Medulla oblongata (tissue), 1 donor: ENCODE data around the gene MLPH.
A peak's percentile ranks its signal among the peaks of the same experiment; 100 is the strongest.

Experiments
- DNase-seq: peaks from one replicate; pipeline ENCODE4 v3.0.0-alpha.2; 2015; ENCODE audit errors: extremely low spot score

MLPH gene

DNA sequence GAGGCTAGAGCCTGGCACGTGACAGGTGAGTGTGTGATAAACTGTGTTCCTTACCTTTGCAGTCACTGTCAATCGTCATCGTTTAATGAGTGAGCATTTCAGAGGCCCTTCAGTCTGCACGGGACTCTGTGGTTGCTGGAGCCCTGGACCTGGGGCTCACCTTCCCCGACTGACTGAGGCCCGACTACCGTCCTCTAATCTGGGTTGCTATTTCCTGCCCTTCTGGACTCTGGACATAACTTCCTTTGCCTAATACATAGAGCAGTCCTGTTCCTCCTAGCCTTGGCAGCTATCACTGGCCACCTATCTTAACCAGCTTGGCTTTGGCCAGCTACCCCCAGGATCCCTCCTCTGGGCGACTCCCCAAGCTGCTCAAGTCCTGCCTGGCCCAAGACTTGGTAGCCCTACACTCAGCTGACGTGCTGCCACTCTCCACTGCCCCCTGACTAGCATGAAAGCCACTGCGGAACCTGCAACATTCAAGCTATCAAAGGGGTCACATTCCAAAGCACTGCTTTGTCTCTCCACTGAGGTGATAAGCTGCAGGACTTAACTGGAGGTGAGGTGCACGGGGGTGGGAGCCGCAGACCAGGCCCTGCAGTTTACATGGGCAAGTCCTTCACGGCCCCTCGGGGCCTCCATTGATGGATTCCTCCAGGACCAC lies 114.5 kb downstream of the MLPH start:
- DNase-seq: no peak

DNA sequence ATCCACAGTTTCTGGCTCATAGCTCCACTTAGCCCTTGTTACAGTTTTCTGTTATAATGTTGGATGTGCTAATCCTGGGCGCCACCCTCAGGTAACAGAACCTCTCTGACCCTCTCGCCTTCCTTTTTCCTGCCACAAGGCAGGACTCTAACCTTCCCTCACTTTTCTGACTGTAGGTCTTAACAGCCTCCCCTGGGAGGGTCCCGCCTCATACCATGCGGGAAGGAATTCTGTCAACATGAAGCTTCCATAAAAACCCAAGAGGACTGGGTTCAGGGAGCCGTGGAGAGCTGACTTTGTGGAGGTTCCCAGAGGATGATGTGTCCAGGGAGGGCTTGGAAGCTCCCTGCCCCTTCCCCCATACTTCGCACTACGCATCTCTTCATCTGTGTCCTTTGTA lies 115.4 kb downstream of the MLPH start:
- DNase-seq: no peak

DNA sequence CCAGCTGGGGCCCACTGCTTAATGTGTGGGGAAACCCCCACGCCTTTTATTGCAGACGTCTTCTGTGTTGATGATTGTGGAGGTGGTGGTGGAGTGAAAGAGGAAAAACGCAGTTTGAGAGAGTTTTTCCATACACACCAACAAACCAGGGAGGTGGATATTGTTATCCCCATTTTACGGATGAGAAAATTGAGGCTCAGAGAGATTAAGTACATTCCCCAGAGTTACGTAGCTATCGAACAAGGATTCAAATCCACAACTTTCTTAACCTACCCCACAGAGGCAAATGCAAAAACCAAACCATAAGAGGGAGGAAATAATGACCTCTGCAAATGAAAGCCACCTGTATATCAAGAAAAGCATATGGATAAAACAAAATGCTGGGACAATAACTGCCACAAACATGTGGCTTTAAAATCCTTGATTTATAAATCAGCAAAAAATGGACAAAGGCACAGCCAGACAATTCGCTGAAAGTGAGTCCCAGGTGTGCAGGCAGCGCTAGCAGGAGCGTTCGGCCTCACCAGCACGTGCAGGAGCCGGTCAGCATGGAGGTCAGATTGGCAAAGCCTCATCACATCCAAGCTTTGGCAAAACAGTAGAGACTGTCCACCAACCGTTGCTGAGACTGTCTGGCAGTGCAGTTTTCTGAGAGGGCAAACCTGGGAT lies 116.1 kb downstream of the MLPH start:
- no peak for DNase-seq

DNA sequence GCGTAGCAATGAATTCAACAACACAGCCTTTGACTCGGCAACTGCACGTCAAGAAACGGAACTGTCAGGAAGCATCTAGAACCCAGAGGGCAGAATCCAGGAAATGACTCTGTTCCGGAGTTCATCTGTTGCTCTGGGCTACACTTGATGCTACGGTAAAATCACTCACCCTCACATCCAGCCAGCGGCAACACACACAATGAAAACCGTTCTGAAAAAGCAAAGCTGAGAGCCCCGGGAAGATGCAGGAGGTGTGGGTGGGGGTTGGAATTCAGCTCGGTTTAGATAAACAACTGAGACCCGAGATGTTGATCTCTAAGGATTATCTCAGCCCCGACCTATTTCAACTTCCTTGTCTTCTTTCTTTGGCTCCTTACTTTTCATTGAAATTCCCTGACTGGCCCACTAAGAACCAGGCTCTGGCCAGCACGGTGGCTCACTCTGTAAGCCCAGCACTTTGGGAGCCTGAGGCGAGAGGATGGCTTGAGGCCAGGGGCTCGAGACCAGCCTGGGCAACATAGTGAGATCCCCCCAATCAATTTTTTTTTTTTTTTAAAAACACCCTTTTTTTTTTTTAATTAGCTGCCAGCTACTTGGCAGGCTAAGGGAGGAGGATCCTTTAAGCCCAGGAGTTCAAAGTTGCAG lies 116.8 kb downstream of the MLPH start:
- peak; percentile 78 for DNase-seq

DNA sequence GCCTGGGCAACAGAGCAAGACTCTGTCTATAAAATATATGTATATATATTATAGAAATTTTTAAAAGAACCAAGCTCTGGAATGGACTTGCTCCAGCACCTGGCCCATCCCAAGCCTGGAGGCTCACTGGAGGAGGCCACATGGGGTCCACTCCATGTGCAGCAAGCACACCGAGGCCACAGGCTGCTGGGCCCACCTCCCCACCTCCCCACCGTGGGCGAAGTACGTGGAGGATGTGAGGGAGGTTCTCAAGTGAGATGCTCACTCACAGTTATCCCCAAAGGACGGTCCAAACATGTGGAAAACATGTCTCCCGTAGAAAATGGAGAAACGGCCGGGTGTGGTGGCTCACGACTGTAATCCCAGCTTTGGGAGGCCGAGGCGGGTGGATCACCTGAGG lies 117.3 kb downstream of the MLPH start:
- DNase-seq: no peak
